ENCODE data around the gene WNT5B.
"Not testable (repeated sequence)": the region's sequence is repeated elsewhere in the genome, so short reads cannot be mapped to it uniquely, and the experiment has no call there.

The WNT5B gene

DNA sequence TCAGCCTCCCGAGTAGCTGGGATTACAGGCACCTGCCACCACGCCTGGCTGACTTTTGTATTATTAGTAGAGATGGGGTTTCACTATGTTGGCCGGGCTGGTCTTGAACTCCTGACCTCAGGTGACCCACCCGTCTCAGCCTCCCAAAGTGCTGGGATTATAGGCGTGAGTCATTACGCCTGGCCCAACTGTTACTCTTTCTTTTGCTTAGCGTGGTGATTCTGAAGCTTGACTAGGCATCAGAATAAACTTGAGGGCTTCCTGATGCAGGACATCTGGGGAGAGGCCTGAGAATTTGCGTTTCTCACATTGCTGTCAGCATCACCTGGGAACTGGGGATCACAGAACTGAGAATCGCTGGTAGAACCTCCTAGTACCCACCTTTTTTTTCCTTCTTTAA, 26.3 kb upstream of the WNT5B start:
- DNase-seq, result not testable (repeated sequence)

DNA sequence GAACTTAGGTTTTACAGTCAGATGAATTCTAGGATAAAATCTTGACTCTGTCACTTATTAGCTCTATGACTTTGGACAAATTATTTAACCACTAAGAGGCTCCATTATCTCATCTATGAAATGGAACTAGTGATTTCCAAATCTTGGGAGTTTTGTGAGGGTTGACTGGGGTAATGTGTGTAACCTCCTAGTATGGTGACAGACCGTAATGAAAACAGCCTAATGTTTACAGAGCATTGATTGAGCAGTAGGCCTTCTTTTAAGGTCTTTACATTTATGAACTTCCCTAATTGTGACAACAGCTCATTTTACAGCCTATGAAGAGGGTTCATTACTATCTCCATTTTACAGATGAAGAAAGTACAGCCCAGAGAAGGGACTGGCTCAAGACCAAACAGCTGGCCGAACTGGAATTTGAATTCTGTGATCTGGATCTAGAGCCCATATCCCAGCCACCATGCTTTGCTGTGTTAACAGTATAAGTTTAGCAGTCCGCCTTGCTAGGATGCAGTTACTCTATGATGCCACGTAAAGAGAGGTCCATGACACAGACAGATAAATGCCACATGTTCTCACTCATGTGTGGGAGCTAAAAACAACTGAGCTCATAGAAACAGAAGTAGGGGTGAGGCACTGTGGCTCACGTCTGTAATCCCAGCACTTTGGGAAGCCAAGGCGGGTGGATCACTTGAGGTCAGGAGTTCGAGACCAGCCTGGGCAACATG, 25.6 kb upstream of the WNT5B start:
- no peak for DNase-seq

DNA sequence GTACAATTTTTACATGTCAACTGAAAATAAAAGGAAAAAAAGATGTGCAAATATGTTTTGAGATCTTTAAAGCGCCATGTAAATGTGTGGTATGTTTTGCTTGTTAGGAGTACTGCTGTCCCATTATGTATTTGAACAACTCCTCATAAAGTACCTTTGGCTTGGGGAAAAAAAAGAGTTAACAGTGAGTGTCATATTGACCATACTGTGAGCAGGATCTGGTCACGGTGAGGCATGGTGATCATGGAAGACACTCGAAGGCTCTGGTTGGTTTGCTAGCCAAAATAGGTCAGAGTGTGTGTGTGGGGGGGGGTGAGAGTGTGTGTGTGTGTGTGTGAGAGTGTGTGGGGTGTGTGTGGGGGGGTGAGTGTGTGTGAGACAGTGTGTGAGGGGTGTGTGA, 24.6 kb upstream of the WNT5B start:
- DNase-seq, result no peak

GRCh38 chr12:1605129-1606020, 23.7 kb upstream of the WNT5B start:
- DNase-seq, result peak; percentile 55

DNA sequence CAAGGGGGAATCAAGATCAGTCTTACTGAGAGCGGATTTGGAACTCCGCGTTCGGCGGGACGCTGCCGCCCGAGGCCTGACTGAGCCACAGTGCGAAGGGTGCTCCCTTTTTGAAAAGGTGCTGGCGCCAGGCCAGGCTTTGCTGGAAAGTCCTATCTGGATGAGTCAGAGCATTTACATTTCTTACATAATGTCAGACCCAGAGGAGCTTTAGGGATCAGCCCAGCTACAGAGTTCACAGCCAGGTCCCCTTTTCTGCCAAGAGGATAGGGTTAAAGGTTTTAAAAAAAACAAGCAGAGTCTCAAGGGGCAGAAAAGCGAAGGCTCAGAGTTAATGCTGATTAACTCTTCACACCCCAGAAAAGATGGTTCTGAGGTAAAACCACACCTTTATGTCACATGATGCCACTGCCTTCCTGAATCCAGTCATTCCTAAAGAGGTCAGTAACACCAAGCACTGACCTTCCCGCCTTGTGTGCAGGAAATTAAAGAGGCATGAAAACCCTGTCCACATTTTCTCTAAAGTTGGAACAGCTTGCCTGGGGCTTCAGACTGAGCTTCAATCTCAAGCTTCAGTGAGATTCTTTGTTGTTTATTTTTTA, 22.9 kb upstream of the WNT5B start:
- DNase-seq, result peak; percentile 44

DNA sequence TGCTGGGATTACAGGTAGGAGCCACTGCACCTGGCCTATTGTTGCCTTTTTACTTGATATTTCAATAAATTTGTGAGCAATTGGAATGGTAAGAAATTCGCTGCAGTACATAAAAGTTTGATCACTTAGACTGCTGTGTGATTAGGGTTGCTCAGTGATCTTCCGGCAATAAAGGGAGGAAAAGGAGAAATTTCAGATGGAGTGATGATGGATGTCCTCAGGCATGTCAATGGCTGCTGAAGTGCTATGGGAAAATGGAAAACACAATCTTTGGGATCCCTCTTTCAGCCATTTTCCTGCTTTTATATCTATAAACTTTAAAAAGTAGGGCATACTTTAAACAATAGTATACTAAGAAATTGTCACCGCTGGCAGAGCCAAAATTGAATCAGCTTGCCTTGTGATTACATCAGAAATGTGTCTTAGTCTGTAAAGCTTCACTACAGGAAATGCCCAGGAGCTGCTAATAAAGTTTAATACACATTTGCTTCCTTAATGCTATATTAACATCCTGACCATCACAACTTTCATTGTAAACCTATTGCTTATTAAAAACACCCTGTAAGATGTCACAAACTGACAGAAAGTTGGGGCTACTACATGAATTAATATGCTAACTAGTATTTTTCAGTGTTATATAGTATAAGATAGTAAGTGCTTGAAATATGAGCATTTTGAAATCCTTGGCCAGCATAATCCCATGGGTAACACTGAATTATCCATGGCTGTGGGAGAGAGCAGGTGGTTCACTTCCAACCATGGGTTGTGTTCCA, 20.9 kb upstream of the WNT5B start:
- no peak for DNase-seq

GRCh38 chr12:1608713-1609119, 20.3 kb upstream of the WNT5B start:
- DNase-seq, result no peak

DNA sequence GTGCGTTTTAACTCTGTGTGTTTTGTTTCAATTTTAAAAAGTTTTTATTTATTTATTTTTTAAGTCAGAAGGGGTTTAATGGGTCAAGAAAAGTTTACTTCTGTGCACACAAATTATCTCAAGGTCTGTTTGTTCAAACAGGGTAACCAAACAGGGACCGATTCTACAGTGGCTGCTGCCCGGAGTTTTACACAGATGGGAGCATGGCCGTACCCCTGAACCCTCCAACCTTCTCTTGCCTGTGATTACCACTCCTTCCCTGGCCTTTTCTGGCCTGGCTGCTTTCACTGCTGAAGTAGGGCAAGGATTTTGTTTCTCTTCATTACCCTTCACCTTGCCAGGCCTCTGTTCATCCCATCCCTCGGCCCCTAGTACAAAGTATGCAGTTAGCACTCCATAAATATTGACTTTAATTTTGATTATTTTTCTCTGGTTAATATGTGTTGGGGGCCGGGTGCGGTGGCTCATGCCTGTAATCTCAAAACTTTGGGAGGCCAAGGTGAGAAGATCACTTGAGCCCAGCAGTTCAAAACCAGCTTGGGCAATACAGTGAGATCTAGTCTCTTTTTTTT, 18.9 kb upstream of the WNT5B start:
- DNase-seq, result no peak

DNA sequence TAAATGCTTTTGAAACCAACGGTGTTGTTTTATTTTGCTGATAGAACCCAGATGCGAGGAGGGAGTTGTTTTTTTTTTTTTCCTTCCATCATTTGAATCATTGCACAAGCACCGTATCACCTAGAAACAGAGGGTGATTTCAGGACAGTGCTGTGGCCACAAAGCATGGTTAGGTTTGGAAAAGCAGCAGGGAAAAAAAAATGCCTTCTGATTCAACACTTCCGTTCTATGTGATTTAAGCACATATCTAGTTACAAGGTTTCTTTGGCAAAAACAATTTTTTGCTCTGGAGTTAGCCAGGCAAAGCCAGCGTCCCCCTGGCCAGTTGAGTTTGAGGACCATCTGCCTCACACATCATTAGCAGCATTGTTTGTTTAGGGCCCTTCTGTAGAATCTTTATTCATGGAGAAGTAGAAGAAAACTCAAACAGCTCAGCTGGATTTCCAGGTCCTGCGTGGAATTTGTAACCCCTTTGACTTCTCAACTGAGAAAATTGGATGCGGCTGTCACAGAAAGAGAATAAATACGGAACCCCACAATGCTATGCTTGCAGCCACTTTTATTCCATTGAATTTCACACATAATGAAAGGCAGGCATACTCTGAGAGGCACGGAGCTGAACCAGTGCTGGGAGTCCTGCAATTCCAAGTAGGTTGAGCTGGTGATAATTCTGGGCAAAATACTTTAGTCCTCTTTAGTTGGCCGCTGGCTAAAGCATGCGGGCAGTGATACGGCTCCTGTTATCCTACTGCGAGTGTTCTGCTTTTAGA, 17.0 kb upstream of the WNT5B start:
- DNase-seq, result no peak

GRCh38 chr12:1613860-1614259, 15.2 kb upstream of the WNT5B start:
- no peak for DNase-seq

DNA sequence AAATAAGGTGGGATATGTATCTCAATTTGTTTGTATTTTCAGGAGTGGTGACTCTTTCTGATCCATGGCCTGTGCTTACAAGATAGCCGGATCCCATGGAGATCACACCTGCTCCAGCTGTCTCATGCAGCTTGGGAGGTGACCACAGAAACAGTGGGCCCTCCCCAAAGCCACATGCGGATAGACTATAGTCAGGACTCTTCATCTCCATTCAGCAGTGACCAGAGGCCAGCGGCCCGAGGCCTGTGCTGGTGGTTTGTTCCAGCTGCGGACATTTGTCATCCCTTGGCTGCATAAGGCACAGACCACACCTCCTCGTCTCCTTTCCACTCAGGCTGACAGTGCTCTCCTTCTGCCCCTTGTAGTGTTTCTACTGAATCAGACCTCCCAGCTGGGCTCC, 14.7 kb upstream of the WNT5B start:
- DNase-seq, result no peak

DNA sequence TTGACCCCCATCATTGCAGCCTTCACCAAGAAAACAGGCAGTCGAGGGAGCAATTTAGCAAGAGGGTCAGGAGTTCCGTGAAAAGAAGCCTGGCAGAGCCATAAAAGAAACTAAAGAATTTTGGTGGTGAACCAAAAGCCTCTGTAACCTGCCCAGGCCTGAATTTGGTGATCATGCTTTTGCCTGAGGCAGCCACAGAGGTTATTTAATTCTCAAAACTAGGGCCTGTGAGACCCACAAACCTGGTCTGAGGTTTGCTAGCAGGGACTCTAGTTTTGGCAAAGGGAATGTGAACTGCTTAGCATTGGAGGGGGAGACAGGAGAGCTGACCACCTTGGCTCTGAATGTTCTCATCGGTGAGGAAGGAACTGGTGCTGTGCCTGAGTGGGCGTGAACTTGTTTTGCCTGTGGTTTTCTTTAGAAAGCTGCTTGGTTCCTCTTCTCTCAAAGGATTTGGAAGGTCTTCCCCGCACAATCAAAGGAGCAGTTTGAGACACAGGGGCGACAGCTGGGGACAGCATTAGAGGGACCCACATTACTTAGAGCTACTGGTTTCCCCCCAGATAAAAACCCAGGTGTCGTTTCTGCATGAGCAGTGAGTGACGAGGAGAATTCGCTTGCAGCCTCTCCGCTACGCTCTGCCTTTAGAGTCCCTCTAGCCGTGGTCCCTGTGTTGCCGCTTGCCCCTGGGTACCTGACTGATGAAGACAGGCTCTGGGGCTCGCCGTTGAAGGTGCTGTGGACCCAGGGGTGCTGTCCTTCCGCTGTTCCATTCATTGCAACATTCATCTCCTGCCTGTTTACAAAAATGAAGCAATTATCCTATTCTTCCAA, 12.6 kb upstream of the WNT5B start:
- no peak for DNase-seq

GRCh38 chr12:1618489-1618888, 10.5 kb upstream of the WNT5B start:
- DNase-seq, result no peak

GRCh38 chr12:1619159-1619558, 9.9 kb upstream of the WNT5B start:
- no peak for DNase-seq

GRCh38 chr12:1619587-1619986, 9.4 kb upstream of the WNT5B start:
- DNase-seq, result no peak

DNA sequence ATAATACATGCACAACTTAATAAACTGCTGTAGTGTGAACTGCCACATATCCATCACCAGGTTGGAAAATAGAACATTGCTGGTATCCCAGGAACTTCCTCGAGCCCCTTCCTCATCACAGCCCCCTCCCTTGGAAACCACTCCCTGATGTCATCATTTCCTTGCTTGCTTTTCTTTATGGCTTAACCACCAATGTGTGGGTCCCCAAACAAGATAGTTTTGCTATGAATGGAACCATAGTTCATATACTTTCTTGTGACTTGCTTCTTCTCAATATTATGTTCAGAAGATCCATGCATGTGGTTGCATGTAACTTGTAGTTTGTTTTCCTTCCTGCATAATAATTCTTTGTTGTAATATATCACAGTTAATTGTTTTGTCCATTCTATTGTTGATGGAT, 8.9 kb upstream of the WNT5B start:
- no peak for DNase-seq

DNA sequence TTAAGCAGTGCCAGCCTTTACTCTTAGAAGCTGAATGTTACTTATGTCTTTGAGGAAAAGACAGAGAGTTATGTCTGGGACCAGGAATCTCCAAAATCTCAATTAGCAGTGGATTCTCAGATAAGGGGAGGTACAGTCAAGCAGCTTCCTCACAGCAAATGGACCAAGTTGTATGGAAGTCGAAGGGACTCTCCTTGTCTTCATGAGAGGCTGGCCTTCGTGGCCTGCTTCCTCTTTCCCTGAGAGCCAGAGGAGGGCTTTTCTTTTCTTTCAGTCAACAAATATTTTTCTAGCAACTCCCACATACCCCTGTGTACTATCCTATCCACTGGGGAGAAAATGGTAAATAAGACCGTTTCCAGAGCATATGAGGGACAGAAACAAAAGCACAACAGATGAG, 6.6 kb upstream of the WNT5B start:
- no peak for DNase-seq

DNA sequence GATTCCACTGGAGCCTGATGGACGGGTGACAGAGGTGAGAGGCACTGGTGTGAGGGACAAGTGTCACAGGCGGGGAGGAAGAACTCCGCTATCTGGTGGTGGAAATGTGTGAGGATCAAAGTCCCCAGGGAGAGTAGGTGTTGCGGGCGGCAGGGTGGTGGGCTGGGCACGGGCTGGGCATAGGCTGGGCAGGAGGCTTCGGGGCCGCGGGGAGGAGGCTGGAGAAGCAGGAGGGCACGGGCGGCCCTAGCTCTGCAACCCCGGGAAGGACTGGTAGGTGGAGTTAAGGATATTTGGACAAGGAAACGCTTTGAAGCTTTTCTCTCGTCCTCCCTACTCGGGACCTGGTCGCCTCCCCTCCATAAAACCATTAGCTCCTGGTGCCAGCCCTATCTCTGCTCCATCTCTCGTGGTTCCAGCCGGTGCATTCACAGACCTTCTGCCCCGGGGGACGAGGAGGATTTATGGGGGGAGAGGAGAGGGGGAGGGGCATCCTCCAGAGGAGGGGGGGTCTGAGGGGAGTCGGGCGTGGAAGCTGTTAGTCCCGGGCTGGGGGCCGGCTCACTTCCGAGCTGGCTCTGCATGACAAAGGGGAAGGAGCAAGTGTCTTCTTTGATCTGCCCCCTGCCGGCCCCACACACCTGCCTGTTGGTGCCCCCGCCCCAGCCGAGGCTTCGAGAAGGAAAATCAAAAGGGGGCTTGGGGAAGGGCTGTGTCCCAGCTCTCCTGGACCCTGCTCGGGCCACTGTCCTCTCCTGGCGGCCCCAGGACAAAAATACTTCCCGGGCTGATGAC, 504 bp downstream of the WNT5B start:
- peak; percentile 49 for DNase-seq

DNA sequence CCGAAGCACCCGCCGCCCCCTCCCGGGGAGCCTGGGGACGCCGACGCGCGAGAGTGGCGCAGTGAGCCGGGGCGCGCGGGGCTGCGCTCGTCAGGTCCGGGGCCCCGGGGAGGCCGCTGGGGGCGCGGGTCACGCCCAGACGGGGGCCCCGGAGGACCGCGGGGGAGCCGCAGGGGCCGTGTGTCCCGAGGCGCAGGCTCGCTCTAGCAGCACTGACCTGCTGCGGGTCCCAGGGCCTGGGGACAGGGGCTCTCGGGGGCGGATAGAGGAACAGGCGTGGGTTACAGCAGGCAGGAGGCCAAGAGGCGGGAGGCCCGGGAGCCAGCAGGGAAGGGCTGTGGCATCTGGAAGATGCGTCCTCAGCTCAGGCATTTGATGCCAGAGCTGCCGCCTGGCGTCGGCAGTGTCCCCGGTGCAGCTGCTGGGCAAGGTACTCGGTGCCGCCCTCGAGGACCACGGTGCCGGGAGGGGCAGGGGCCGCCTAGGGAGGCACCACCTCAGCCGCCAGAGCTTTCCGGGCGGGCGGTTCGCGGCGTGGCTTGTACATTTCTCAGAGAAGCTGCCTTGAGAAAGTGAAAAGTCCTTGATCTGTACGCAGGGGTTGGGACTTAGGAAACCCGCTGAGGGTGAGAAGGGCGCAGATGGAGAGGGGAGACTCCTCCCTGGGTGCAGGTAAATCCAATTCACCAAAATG, 1.2 kb downstream of the WNT5B start:
- DNase-seq, result peak; percentile 30

Measured in NCI-H526 treated with DMSO at 0.1 percent for 48 hours (cell line).